Chondrocyte (in vitro differentiated cells): ENCODE measurements around the gene ADGRB3. TPM values are rescaled to one million over a fixed set of nuclear protein-coding genes. Genes with fewer than 3 reads are reported as not detected.
A peak's percentile ranks its signal among the peaks of the same experiment; 100 is the strongest.

Source experiments
- DNase-seq: peaks from one replicate; pipeline ENCODE4 v3.0.0; 2021; ENCODE audit warnings: mixed read lengths, low spot score
- H3K27ac Mint-ChIP-seq: one replicate; pipeline ENCODE4 v1.8.0; 2021; ENCODE audit warnings: mild to moderate bottlenecking, moderate library complexity, mixed read lengths; ENCODE audit not compliant: unreplicated experiment
- H3K27me3 Mint-ChIP-seq: 2 replicates; pipeline ENCODE4 v1.8.0; 2021; ENCODE audit warnings: low read depth, mixed read lengths
- H3K36me3 Mint-ChIP-seq: 2 replicates; pipeline ENCODE4 v1.8.0; 2021; ENCODE audit warnings: low read depth, mixed read lengths
- H3K4me1 Mint-ChIP-seq: 2 replicates; pipeline ENCODE4 v1.8.0; 2021; ENCODE audit warnings: low read depth, mild to moderate bottlenecking, mixed read lengths
- H3K4me3 Mint-ChIP-seq: one replicate; pipeline ENCODE4 v1.8.0; 2021; ENCODE audit warnings: mild to moderate bottlenecking, moderate library complexity, mixed read lengths; ENCODE audit not compliant: unreplicated experiment
- H3K9me3 Mint-ChIP-seq: 2 replicates; pipeline ENCODE4 v1.8.0; 2021; ENCODE audit warnings: low read depth, mixed read lengths
- CTCF ChIP-seq: fragments of 200-600 bp; sonication (generic); IDR thresholded peaks from 2 replicates; pipeline ENCODE4 v1.5.0; 2021; ENCODE audit warnings: antibody characterized with exemption, mild to moderate bottlenecking, moderate library complexity
- total RNA-seq: library from RNA; stranded (reverse); gene quantifications from 3 replicates; pipeline ENCODE4 v1.2.1, GENCODE V29; 2021

Gene ADGRB3
- total RNA-seq, 1 donor from 2014 or later = not detected

- no peaks in the 10 kb centered on the region for H3K36me3 Mint-ChIP-seq
- H3K27me3 Mint-ChIP-seq = peaks cover 24% of the 10 kb centered on the region
- no peak overlapping the region for H3K4me3 Mint-ChIP-seq
- TF ChIP-seq CTCF = no peak
- H3K4me1 Mint-ChIP-seq = no peaks in the 10 kb centered on the region
- H3K27ac Mint-ChIP-seq = no peak overlapping the region
- H3K9me3 Mint-ChIP-seq = no peaks in the 10 kb centered on the region
- DNase-seq = no peak
Measured at GRCh38 chr6:69308584-69308983, 673.5 kb downstream of the ADGRB3 start.

GRCh38 chr6:69311888-69312287 is 676.8 kb downstream of the ADGRB3 start:
- no peaks in the 10 kb centered on the region for H3K36me3 Mint-ChIP-seq
- no peak for DNase-seq
- peaks cover 21% of the 10 kb centered on the region for H3K27me3 Mint-ChIP-seq
- peak; percentile 29 for TF ChIP-seq CTCF
- no peak overlapping the region for H3K4me3 Mint-ChIP-seq
- no peaks in the 10 kb centered on the region for H3K4me1 Mint-ChIP-seq
- H3K27ac Mint-ChIP-seq = no peak overlapping the region
- no peaks in the 10 kb centered on the region for H3K9me3 Mint-ChIP-seq

- Mint-ChIP-seq H3K27ac (no peak overlapping the region), H3K27me3 (peaks cover 20% of the 10 kb centered on the region), H3K36me3 (no peaks in the 10 kb centered on the region), H3K4me3 (no peak overlapping the region), H3K9me3 (no peaks in the 10 kb centered on the region), H3K4me1 (no peaks in the 10 kb centered on the region)
- no peak for DNase-seq
- TF ChIP-seq CTCF = no peak
Measured at GRCh38 chr6:69314001-69314400, 678.9 kb downstream of the ADGRB3 start.

GRCh38 chr6:69314531-69314930 is 679.4 kb downstream of the ADGRB3 start:
- DNase-seq = no peak
- peaks cover 21% of the 10 kb centered on the region for H3K27me3 Mint-ChIP-seq
- no peak overlapping the region for H3K27ac Mint-ChIP-seq
- H3K9me3 Mint-ChIP-seq = no peaks in the 10 kb centered on the region
- H3K36me3 Mint-ChIP-seq = no peaks in the 10 kb centered on the region
- no peak overlapping the region for H3K4me3 Mint-ChIP-seq
- no peaks in the 10 kb centered on the region for H3K4me1 Mint-ChIP-seq
- TF ChIP-seq CTCF = no peak

- H3K27me3 Mint-ChIP-seq = peaks cover 11% of the 10 kb centered on the region
- TF ChIP-seq CTCF = no peak
- H3K36me3 Mint-ChIP-seq = no peaks in the 10 kb centered on the region
- no peak overlapping the region for H3K27ac Mint-ChIP-seq
- no peak for DNase-seq
- H3K4me3 Mint-ChIP-seq = no peak overlapping the region
- no peaks in the 10 kb centered on the region for H3K9me3 Mint-ChIP-seq
- no peaks in the 10 kb centered on the region for H3K4me1 Mint-ChIP-seq
Measured at GRCh38 chr6:69331886-69332285, 696.8 kb downstream of the ADGRB3 start.
